ENCODE data around the gene IMMP2L.
"Not testable (repeated sequence)": the region's sequence is repeated elsewhere in the genome, so short reads cannot be mapped to it uniquely, and the experiment has no call there.

The IMMP2L gene

DNA sequence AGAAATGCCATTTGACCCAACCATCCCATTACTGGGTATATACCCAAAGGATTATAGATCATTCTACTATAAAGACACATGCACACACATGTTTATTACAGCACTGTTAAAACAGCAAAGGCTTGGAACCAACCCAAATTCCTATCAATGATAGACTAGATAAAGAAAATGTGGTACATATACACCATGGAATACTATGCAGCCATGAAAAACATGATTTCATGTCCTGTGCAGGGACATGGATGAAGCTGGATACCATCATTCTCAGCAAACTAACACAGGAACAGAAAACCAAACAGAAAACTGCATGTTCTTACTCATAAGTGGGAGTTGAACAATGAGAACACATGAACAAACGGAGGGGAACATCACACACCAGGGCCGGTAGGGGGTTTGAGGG lies 625.6 kb downstream of the IMMP2L start:
- H3K9me3 Mint-ChIP-seq, result peaks cover 3 to 14% of the 10 kb centered on the region in 2 donors
- H3K4me3 Mint-ChIP-seq; DNase-seq; H3K27ac Mint-ChIP-seq; ATAC-seq (replicated peaks); H3K4me1 Mint-ChIP-seq; H3K27me3 Mint-ChIP-seq: not testable (repeated sequence)
- peaks cover 14 to 16% of the 10 kb centered on the region in 2 donors for H3K36me3 Mint-ChIP-seq

DNA sequence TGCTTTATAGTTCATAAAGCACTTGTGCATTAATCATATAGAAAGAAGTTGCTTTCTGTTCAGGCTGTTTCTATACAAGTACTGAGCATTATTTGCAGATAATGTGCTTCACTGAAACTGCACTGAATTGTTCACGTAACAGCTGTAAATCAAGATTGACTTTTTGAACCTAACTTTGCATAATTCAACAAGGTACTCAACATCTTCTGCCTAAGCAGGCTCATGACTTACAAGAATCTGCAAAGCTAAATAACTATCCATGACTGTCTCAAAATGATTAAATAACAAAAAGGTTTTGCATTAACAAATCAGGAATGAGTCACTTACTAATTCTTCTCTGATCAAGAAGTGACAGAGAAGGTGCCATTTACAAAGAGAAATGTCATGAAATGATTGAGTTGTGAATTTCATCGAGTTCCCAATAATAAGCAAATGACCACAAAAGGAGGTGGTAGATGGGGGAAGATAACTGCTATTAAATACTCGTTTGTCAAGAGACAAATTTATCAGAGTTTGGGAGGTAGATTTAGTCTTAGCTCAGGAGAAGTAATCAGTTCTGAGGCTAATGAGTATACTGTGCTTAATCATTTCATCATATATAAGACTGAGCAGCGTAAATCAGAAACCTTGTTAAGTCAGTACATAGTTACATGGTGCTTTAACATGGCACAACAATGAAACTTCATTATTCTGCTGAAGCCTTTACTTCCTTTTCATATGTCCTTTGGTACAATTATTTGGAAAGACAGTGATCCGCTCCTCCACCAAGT lies 632.6 kb downstream of the IMMP2L start:
- Mint-ChIP-seq H3K27ac (no peak overlapping the region), H3K36me3 (peaks cover 4% of the 10 kb centered on the region in 2 donors), H3K9me3 (peaks cover 3 to 6% of the 10 kb centered on the region in 2 donors), H3K4me1 (no peaks in the 10 kb centered on the region), H3K27me3 (no peaks in the 10 kb centered on the region), H3K4me3 (no peak overlapping the region)
- DNase-seq (no peak), ATAC-seq (replicated peaks) (no peak)

DNA sequence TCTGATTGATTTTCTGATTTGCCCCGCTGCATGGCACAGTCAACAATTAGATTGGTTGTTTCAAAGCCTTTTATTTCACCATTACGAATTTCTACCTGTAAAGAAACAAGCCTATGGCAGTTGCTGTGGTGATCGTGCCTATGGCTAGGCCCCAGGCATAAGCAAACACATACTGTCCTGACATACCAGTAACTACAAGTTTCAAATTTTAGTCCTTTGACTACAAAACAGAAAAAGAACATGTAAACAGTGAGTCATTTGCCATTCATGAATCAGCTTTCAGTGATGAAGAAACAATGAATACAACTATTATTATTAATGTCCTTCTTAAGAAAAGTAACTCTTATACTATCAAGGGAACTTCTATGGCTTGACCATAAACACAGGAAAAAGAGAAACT lies 639.4 kb downstream of the IMMP2L start:
- no peaks in the 10 kb centered on the region for H3K4me1 Mint-ChIP-seq
- H3K36me3 Mint-ChIP-seq, result peaks cover 0 to 9% of the 10 kb centered on the region in 2 donors
- DNase-seq (no peak), ATAC-seq (replicated peaks) (no peak)
- H3K27me3 Mint-ChIP-seq, result no peaks in the 10 kb centered on the region
- H3K9me3 Mint-ChIP-seq, result no peaks in the 10 kb centered on the region
- H3K27ac Mint-ChIP-seq, result no peak overlapping the region
- no peak overlapping the region for H3K4me3 Mint-ChIP-seq

DNA sequence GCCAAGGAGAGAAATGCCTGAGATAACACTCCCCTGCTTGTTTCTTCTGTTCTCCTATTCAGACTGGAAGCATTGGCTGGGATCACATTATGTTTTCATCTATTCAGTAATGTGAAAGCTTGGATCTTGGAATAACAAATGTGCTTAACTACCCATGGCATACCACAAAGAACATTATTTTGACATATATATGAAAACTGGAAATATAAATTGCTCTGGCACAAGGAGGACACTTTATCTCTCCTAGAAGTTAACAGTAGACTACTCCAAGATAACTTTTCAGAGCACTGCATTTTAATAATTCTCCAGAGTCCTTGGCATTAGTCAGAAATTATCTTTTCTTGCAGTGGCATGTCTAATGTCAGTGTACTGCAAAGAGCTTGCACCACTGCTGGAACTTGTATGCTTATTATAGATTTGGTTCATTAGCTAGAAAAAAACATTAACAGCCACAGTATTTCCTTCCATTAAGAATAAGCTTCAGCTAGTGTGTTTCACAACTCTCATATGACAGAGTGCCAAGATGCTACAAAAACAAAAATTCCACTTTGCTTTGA lies 640.6 kb downstream of the IMMP2L start:
- Mint-ChIP-seq H3K4me3 (no peak overlapping the region), H3K9me3 (no peaks in the 10 kb centered on the region), H3K27ac (no peak overlapping the region), H3K27me3 (no peaks in the 10 kb centered on the region), H3K36me3 (peaks cover 0 to 9% of the 10 kb centered on the region in 2 donors), H3K4me1 (no peaks in the 10 kb centered on the region)
- no peak for ATAC-seq (replicated peaks)
- no peak for DNase-seq

DNA sequence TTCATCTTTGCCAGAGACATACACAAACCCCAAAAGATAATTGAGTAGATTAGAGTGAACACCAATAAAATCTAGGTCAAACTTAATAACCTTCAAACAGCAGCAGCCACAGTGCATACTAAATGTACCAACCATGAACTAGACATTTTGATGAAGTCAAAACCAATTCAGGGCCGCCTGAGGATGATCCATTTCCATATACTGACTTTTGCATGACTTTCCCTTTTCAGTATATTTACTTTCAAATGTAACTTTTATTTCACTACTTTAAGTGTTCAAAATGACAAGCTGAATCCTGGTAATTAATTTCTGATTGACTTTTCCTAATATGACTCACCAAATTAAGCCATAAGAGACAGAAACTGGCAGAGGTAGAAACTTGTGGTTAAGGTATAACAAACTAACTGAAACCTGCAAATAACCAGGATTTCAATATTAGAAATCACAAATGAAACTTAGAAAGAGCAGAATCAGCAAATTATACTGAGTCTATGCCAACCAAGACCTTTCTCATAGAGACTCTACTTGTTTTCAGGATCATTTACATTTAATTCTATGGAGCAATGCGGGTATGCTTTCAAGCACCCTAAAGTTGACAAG lies 643.2 kb downstream of the IMMP2L start:
- no peak overlapping the region for H3K4me3 Mint-ChIP-seq
- no peaks in the 10 kb centered on the region for H3K4me1 Mint-ChIP-seq
- ATAC-seq (replicated peaks), result peak; percentile 39 to 50
- no peak for DNase-seq
- H3K36me3 Mint-ChIP-seq, result peaks cover 0 to 9% of the 10 kb centered on the region in 2 donors
- H3K27me3 Mint-ChIP-seq, result no peaks in the 10 kb centered on the region
- H3K9me3 Mint-ChIP-seq, result no peaks in the 10 kb centered on the region
- H3K27ac Mint-ChIP-seq, result no peak overlapping the region

DNA sequence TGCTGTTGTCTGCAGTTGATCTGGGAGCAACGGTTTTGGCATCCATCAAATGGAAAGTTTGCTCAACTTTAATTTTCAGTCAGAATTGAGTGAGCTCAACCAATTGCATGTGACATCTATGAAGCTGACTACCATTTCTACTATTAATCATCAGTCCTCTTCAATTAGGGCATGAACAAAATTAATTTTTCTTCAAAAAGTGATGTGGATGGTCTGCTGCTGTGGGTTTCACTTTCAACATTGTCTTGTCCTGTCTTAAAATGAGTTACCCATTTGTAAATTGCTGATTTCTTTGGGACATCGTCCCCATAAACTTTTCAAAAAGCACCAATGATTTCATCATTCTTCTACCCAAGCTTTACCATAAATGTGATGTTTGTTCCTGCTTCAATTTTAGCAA lies 648.0 kb downstream of the IMMP2L start:
- Mint-ChIP-seq H3K4me1 (peaks cover 0 to 2% of the 10 kb centered on the region in 2 donors), H3K27me3 (no peaks in the 10 kb centered on the region), H3K9me3 (no peaks in the 10 kb centered on the region), H3K27ac (no peak overlapping the region), H3K4me3 (no peak overlapping the region), H3K36me3 (peaks cover 0 to 1% of the 10 kb centered on the region in 2 donors)
- ATAC-seq (replicated peaks) (no peak), DNase-seq (no peak)

DNA sequence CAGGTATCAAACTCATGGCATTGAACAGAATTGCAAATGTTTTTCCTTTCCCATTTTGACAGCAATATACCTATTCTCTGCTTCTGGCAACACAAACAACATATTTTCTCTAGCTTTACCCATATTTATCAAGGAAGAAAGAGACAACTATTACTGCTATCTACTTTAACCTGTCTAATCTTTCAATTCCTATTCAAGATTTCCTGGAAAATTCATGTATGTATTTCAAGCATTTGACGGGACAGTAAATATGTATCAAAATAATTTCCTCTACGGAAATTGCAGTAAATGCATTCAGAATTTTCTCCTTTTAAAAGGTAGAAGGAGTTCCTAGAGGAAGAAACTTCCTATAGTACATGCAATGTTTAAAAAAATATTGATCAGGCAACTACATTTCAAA lies 650.7 kb downstream of the IMMP2L start:
- peaks cover 0 to 2% of the 10 kb centered on the region in 2 donors for H3K4me1 Mint-ChIP-seq
- DNase-seq, result no peak

DNA sequence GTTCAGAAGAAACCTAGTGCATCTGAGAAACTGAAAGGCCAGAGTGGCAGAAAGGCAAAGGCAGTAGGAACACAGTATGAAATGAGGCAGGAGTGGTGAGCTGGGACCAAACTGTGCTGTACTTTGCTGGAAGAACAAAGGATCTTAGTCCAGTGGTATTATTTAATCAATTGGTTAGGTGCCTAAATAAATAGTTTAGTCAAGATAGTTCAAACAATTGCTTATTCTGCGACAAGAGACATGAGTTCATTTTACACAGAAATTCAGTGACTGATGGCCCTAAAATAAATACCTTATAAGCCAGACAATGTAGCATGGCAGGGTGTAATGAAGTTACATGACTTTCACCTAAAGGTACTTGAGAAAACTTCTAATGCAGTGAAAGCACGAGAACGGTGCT lies 653.2 kb downstream of the IMMP2L start:
- H3K9me3 Mint-ChIP-seq, result peaks cover 0 to 4% of the 10 kb centered on the region in 2 donors
- DNase-seq, result no peak

More for the DNA sequence above, 650.7 kb downstream of the IMMP2L start:
- peaks cover 0 to 4% of the 10 kb centered on the region in 2 donors for H3K9me3 Mint-ChIP-seq
- H3K27me3 Mint-ChIP-seq, result no peaks in the 10 kb centered on the region
- no peak overlapping the region for H3K4me3 Mint-ChIP-seq
- H3K36me3 Mint-ChIP-seq, result peaks cover 2 to 3% of the 10 kb centered on the region in 2 donors
- no peak overlapping the region for H3K27ac Mint-ChIP-seq
- no peak for ATAC-seq (replicated peaks)

DNA sequence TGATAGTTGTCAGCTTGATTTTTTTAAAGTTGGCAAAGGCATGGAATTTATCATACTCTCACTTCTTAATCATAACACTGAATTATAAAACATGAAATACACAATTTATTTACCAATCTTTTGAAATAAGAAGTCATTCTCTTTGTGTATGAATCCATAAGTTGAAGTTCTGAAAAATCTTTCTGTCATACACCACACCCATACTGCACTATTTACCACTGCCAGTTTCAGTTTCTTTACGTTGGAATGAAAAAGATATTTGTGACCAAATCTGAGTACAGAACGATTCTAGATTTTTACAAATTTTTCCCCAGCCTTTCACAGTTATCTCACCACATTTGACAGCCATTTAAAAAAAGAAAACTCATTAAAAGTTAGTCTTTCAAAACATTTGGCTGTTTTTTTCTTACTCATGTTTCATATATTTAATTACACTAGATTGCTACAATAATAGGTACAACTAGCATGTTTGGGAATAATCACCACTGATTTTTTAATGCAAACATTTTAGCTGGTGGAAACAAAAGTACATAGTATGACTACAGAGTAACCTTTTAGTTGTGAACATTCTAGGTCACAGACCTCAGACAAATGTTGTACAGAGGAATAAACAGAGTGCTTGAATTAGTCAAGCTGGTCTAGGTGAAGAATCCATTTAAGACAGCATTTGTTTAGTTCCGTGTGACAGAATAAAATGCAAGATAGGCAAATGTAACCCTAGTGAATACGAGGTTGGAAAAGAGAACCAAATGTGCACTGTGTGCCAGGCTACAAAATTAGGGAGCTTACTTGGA lies 656.3 kb downstream of the IMMP2L start:
- Mint-ChIP-seq H3K4me1 (peaks cover 0 to 2% of the 10 kb centered on the region in 2 donors), H3K36me3 (peaks cover 3 to 4% of the 10 kb centered on the region in 2 donors), H3K4me3 (no peak overlapping the region), H3K27me3 (no peaks in the 10 kb centered on the region), H3K27ac (no peak overlapping the region), H3K9me3 (peaks cover 0 to 4% of the 10 kb centered on the region in 2 donors)
- ATAC-seq (replicated peaks) (no peak), DNase-seq (no peak)

More for the DNA sequence above, 653.2 kb downstream of the IMMP2L start:
- no peak for ATAC-seq (replicated peaks)
- Mint-ChIP-seq H3K27me3 (no peaks in the 10 kb centered on the region), H3K4me3 (no peak overlapping the region), H3K27ac (no peak overlapping the region), H3K36me3 (peaks cover 3 to 4% of the 10 kb centered on the region in 2 donors), H3K4me1 (peaks cover 0 to 2% of the 10 kb centered on the region in 2 donors)

DNA sequence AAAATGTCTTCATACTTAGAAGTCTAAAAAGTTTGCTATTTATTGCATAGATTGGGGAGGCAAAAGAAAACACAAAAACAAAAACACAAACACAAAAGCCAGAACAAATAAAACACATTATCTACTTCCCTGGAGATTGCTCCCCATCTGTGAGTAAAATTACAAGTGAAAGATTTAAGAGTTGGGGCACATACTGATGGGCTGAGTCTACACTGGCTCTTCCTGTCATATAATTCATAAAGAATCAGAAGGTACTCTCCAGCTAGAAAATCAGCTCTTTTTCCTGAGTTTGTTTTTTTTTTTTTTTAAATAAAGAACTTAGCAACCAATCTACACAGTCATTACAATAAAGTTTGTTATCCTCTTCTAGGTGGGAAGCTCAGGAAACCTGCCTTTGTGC lies 663.8 kb downstream of the IMMP2L start:
- DNase-seq (no peak), ATAC-seq (replicated peaks) (no peak)
- no peaks in the 10 kb centered on the region for H3K27me3 Mint-ChIP-seq
- H3K4me3 Mint-ChIP-seq, result no peak overlapping the region
- no peaks in the 10 kb centered on the region for H3K4me1 Mint-ChIP-seq
- no peaks in the 10 kb centered on the region for H3K36me3 Mint-ChIP-seq
- peaks cover 4 to 5% of the 10 kb centered on the region in 2 donors for H3K9me3 Mint-ChIP-seq
- no peak overlapping the region for H3K27ac Mint-ChIP-seq

DNA sequence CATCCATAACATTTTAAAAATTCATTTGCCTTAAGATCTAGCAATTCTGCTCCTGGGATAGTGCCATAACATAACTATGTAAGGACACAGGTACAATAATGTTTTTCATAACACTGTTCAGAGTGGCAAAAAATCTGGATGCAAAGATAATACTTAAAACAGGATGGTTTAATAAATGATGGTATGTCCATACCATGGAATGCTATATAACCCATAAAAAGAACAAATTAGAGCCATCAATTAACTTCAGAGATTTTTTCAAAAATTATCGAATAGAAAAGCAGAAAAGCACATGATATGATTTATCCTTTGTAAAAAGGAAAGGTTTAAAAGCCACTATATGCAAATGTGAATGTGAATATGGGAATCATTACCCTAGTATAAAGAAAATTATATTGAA lies 664.8 kb downstream of the IMMP2L start:
- Mint-ChIP-seq H3K4me3 (no peak overlapping the region), H3K36me3 (no peaks in the 10 kb centered on the region), H3K4me1 (no peaks in the 10 kb centered on the region), H3K9me3 (peaks cover 4 to 5% of the 10 kb centered on the region in 2 donors), H3K27me3 (no peaks in the 10 kb centered on the region), H3K27ac (no peak overlapping the region)
- DNase-seq (no peak), ATAC-seq (replicated peaks) (no peak)

DNA sequence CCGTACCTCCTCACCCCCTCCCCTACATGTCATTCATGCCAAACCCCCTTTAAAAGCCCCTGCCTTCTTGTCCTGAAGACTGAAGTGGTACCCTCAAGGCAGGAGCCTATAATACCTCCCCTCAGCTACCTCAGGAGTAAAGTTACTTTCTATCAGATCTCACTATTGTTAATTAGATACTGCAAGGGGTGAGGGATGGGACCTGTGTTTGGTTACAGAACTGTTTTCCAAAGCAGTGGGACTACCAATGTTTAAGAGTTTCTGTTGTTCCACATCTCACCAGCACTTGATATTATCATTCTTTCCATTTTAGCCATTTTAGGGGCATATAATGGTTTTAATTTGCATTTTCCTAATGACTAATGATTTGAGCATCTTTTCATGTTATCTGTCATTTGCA lies 668.2 kb downstream of the IMMP2L start:
- H3K27ac Mint-ChIP-seq, result no peak overlapping the region
- H3K4me3 Mint-ChIP-seq, result no peak overlapping the region
- no peaks in the 10 kb centered on the region for H3K4me1 Mint-ChIP-seq
- H3K9me3 Mint-ChIP-seq, result peaks cover 4 to 5% of the 10 kb centered on the region in 2 donors
- no peak for DNase-seq
- no peaks in the 10 kb centered on the region for H3K36me3 Mint-ChIP-seq
- ATAC-seq (replicated peaks), result no peak
- H3K27me3 Mint-ChIP-seq, result no peaks in the 10 kb centered on the region

DNA sequence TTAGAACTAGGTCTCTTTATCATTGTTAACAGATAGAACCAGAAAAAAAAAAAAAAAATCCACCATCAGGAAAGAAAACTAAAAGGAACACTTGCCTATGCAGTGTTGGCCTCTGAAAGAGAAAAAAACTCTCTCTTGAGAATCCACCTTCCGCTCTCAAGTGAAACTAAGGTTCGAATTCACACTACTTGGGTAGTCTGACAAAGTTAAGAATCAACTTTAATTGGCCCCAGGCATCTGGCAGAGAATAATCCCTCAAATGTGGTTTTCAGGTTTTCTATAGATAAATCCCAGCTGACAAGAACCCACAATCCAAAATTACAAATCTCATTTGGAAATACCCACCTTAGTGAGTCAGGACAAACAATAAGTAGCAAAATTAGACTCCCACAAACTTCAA lies 671.1 kb downstream of the IMMP2L start:
- ATAC-seq (replicated peaks) (no peak), DNase-seq (no peak)
- Mint-ChIP-seq H3K27me3 (no peaks in the 10 kb centered on the region), H3K9me3 (peaks cover 3 to 4% of the 10 kb centered on the region in 2 donors), H3K27ac (no peak overlapping the region), H3K36me3 (no peaks in the 10 kb centered on the region), H3K4me3 (no peak overlapping the region), H3K4me1 (no peaks in the 10 kb centered on the region)

DNA sequence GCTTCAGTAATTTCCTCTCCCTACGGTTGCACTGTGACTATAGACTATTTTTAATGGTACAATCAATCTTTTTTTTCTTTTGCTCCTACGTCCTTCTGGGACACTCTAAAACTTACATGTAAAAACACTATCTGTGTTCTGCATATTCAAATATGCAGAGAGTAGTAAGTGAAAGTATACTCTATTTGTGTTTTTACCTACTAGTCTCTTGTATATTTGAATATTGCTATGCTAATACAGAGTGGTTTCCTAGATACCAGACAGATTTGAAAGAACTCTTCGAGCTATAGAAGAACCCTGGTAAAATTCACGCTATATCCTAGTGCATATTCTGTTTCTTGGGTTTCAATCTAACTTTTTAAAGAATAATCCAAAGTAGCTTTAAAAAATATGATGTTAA lies 672.2 kb downstream of the IMMP2L start:
- Mint-ChIP-seq H3K4me3 (no peak overlapping the region), H3K27me3 (no peaks in the 10 kb centered on the region), H3K36me3 (no peaks in the 10 kb centered on the region), H3K4me1 (no peaks in the 10 kb centered on the region), H3K9me3 (peaks cover 2 to 4% of the 10 kb centered on the region in 2 donors), H3K27ac (no peak overlapping the region)
- DNase-seq (no peak), ATAC-seq (replicated peaks) (no peak)

All from stimulated activated naive B cell treated with anti-CD40 and anti-IgM and Interleukin-4, amounts not matched to agents 10 μg/mL and 1 μg/mL and 100 μg/mL, for 72 hours (primary cell).